ENCODE data around the gene TAS2R40. TPM values are rescaled to one million over a fixed set of nuclear protein-coding genes. Genes with fewer than 3 reads are reported as not detected.

The TAS2R40 gene
- total RNA-seq, 2 donors from 2014 or later: not detected

- Histone ChIP-seq H3K27me3 (ENCODE audit: control insufficient read depth, insufficient read depth, low read length, poor library complexity, severe bottlenecking) (no peaks in the 10 kb centered on the region), H3K27ac (ENCODE audit: low read depth, low read length) (no peak overlapping the region), H3K4me1 (ENCODE audit: control insufficient read depth, insufficient read depth, low read length) (no peaks in the 10 kb centered on the region), H3K9ac (ENCODE audit: extremely low read depth, low read length, poor library complexity, severe bottlenecking) (no peak overlapping the region), H3K4me3 (ENCODE audit: low read length) (no peak overlapping the region), H3K36me3 (ENCODE audit: control insufficient read depth, insufficient read depth, low read length) (no peaks in the 10 kb centered on the region), H3K9me3 (ENCODE audit: control insufficient read depth, low read length) (peaks cover 11% of the 10 kb centered on the region)
- no peak for DNase-seq
- peaks cover 2% of the 10 kb centered on the region for H3K4me1 Mint-ChIP-seq
- WGBS, 2 experiments (ENCODE audit: insufficient coverage in 1 of 2, insufficient read length in 1 of 2): 89 to 91% methylated on average over 2 of the region's 2 CpGs
- H3K9me3 Mint-ChIP-seq: peaks cover 7% of the 10 kb centered on the region
- H3K36me3 Mint-ChIP-seq (ENCODE audit: low read depth): no peaks in the 10 kb centered on the region
- no peak for TF ChIP-seq CTCF (conservative IDR thresholded peaks at IDR 0.05)
- no peak overlapping the region for H3K4me3 Mint-ChIP-seq
- no peak overlapping the region for H3K27ac Mint-ChIP-seq
- peaks cover 5% of the 10 kb centered on the region for H3K27me3 Mint-ChIP-seq (ENCODE audit: insufficient read depth)
Observed at GRCh38 chr7:143258831-143259230, 37.0 kb downstream of the TAS2R40 start.

- no peaks in the 10 kb centered on the region for H3K4me1 ChIP-seq (ENCODE audit: control insufficient read depth, insufficient read depth, low read length)
- Mint-ChIP-seq H3K9me3 (peaks cover 2% of the 10 kb centered on the region), H3K36me3 (ENCODE audit: low read depth) (no peaks in the 10 kb centered on the region), H3K27me3 (ENCODE audit: insufficient read depth) (peaks cover 5% of the 10 kb centered on the region), H3K4me1 (peaks cover 5% of the 10 kb centered on the region), H3K27ac (no peak overlapping the region), H3K4me3 (no peak overlapping the region)
- no peaks in the 10 kb centered on the region for H3K36me3 ChIP-seq (ENCODE audit: control insufficient read depth, insufficient read depth, low read length)
- DNase-seq: no peak
- H3K9me3 ChIP-seq (ENCODE audit: control insufficient read depth, low read length): peaks cover 7% of the 10 kb centered on the region
- no peak overlapping the region for H3K27ac ChIP-seq (ENCODE audit: low read depth, low read length)
- no peak overlapping the region for H3K4me3 ChIP-seq (ENCODE audit: low read length)
- TF ChIP-seq CTCF (conservative IDR thresholded peaks at IDR 0.05): no peak
- 93 to 100% methylated on average over 1 to 2 of the region's 2 CpGs for WGBS, 2 experiments (ENCODE audit: insufficient coverage in 1 of 2, insufficient read length in 1 of 2)
- no peak overlapping the region for H3K9ac ChIP-seq (ENCODE audit: extremely low read depth, low read length, poor library complexity, severe bottlenecking)
- no peaks in the 10 kb centered on the region for H3K27me3 ChIP-seq (ENCODE audit: control insufficient read depth, insufficient read depth, low read length, poor library complexity, severe bottlenecking)
Observed at GRCh38 chr7:143259765-143260164, 37.9 kb downstream of the TAS2R40 start.

GRCh38 chr7:143261901-143262300, 40.1 kb downstream of the TAS2R40 start:
- WGBS, 2 experiments (ENCODE audit: insufficient coverage in 1 of 2, insufficient read length in 1 of 2): 83 to 100% methylated on average over 1 of the region's 1 CpG
- Histone ChIP-seq H3K9ac (ENCODE audit: extremely low read depth, low read length, poor library complexity, severe bottlenecking) (no peak overlapping the region), H3K27ac (ENCODE audit: low read depth, low read length) (no peak overlapping the region), H3K27me3 (ENCODE audit: control insufficient read depth, insufficient read depth, low read length, poor library complexity, severe bottlenecking) (no peaks in the 10 kb centered on the region), H3K4me3 (ENCODE audit: low read length) (no peak overlapping the region), H3K4me1 (ENCODE audit: control insufficient read depth, insufficient read depth, low read length) (no peaks in the 10 kb centered on the region), H3K36me3 (ENCODE audit: control insufficient read depth, insufficient read depth, low read length) (peaks cover 3% of the 10 kb centered on the region), H3K9me3 (ENCODE audit: control insufficient read depth, low read length) (peaks cover 7% of the 10 kb centered on the region)
- Mint-ChIP-seq H3K36me3 (ENCODE audit: low read depth) (peaks cover 6% of the 10 kb centered on the region), H3K4me1 (peaks cover 5% of the 10 kb centered on the region), H3K27ac (no peak overlapping the region), H3K9me3 (peaks cover 2% of the 10 kb centered on the region), H3K27me3 (ENCODE audit: insufficient read depth) (peaks cover 5% of the 10 kb centered on the region), H3K4me3 (no peak overlapping the region)
- DNase-seq: no peak
- no peak for TF ChIP-seq CTCF (conservative IDR thresholded peaks at IDR 0.05)

All from endodermal cell (in vitro differentiated cells).